Kasumi-1 (cell line): ENCODE measurements around the gene ATXN7L1.
A peak's percentile ranks its signal among the peaks of the same experiment; 100 is the strongest.

Source experiments
- DNase-seq, 2 experiments: peaks; one replicate each; lab custom pipeline; 2025; lab: John Stamatoyannopoulos, UW

Gene ATXN7L1

GRCh38 chr7:105778956-105779355 lies 97.4 kb downstream of the ATXN7L1 start:
- no peak for DNase-seq

GRCh38 chr7:105776986-105777910 lies 99.2 kb downstream of the ATXN7L1 start:
- no peak for DNase-seq

DNA sequence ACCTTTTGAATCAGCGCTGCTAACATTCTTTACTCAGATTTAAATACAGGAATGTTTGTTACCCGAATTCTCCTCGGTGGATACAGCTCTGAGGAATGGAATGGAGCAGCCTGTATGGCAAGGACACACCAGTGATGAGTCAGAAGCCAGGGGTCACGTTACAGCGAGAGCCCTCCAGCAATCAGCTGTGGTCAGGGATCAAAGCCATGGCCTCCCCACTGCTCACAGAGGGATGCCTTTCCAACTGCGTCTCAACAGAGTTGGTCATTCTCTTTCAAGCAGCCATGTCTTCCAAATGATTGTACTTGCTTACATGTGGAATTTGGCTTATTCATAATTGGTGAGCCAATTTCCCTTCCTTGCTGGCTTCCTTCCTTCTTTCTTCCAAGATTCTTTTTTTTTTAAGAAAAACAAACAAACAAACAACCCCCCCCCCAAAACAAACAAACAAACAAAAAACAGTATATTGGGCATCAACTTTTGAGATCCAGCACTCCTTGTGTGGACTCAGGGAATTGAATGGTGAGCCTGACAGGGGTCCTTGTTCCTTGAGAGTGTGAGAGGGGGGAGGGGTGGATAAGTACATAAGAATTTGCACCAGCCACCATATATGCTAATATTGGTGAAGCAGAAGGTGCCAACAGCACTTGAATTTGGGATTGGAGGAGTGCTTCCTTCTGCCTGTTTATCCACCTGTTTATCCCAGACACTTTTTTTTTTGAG lies 100.2 kb downstream of the ATXN7L1 start:
- no peak for DNase-seq

DNA sequence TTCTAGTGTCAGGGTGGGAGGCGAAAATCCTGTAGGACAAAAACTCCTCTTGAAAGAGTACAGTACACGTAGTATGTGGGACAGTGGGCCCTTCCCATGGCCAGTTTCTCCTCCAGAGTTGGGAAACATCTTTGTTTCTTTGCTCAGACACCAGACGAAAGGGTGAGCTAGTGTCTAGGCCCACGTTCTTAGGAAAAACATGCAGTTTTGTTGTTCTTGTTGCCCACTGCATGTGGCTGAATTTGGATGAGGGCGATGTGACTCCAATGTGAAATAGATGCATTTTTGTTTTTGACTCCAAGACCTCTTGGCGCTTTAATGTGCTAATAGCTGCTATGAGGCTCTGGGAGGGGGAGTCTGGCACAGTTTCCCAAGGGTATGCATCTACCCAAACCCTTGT lies 100.8 kb downstream of the ATXN7L1 start:
- DNase-seq: no peak

DNA sequence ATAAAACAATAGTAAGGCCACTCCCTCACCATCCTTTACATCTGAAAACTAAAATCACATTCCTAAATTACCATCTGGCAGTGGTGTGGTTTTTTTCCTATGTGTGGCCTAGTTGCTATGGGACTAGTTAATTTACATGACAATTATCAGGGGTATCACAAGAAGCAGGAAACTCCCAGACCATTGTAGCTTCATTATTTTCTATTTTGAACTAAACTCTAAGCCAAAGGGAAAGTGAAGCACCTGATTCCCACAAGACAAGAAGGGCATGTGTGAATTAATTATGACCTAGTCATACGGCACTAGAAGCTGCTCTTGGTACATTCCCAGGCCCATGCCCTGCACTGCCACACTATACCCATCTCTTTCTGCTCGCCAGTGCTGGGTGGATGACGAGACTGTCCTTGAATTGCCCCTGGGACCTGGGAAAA lies 103.4 kb downstream of the ATXN7L1 start:
- no peak for DNase-seq

DNA sequence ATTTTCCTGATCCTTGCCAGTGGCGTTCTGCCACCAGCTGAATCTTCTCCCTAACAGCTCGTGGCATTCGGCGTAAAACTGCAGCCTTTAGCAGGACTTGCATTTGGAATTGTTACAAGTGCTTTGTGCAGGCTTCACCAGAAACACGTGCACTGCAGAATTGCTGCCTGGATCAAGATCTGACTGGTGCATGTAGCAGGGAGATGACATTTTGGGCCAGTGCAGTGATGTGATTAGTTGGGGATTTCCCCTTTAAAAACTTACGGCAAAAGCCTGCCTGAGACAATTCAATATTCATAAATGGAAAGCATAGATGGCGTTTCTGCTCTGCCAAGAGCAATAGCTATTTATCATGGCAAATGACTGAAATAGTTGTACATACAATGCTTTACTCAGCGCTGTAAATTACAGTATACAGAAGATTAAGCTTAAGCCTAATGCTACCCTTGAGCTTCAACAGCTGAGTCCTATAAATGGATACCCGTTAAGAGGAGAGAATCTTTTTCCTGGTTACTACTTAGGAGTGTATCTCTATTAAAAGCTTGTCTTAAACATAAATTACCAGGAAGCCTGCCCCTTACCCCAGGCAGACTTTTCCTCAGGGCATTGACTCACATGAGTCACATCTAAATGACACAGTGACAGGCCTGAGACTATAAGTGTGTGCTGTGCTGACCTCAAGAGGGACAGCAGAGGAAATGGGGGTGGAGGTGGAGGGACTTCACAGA lies 106.3 kb downstream of the ATXN7L1 start:
- DNase-seq: no peak

GRCh38 chr7:105768898-105769507 lies 107.4 kb downstream of the ATXN7L1 start:
- DNase-seq: no peak

DNA sequence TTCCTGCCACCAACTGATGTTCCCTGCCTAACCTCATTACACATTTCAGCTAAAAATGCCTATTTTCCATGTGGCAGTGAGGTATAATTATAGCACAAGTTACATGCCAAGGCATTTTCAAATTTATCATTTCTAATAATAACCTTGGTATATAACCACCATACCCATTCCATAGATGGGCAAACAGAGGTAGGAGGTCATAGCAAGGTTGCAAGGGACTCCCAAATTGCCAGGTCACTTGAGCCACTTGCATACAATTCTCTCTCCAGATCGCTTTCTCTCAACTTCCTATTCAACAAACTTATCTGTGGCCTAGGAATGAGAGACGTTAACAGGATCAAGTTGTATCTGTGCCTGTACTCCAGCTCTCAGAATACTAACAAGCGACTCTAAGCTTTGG lies 108.3 kb downstream of the ATXN7L1 start:
- DNase-seq: no peak

DNA sequence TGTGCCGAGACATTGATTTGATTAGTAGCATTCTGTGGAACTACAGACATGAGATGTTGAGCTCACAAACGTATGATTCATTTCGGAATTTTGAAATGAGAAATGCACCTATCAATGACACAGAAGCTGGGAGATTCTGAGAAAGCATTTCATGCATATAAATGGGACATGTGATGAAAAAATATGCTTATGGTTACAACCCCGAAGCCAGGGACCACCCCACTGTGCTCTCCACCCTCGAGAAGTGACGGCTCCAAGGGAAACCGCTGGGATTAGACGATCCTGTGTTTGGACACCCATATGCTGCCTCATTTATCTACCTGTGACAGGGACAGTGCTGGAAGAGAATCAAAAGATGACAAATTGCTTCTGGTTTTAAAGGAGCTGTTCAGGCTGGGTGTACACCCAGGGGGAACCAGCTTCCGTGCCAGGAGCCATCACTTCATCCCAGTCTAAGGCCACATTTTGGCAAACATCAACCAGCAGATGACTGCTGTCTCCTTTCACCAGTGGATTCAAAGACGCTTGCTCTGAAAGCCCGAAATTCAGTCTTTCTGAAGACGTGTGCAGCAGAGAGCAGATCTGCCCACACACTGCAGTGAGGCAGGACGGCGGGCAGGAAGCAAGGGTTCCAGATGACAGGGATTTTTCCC lies 109.9 kb downstream of the ATXN7L1 start:
- DNase-seq: no peak

DNA sequence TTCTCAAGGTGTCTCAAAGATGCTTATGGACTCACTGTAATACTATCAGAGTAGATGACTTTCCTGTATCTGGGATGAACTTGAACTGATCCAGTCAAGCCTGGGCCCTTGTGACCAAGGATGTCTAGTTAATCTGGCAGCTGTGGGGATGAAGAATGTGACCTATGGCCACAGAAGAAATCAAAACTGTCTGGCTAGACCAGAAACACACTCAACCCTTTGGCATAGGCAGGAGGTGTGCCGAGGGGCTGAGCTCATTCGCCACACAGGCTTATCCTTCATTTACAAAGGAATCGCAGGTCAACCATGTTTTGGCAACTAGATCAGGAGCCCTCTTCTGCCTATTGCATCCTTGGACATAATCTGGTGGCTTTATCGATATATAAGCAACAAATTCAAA lies 110.6 kb downstream of the ATXN7L1 start:
- no peak for DNase-seq

- no peak for DNase-seq
Measured at GRCh38 chr7:105764506-105764905, 111.9 kb downstream of the ATXN7L1 start.

DNA sequence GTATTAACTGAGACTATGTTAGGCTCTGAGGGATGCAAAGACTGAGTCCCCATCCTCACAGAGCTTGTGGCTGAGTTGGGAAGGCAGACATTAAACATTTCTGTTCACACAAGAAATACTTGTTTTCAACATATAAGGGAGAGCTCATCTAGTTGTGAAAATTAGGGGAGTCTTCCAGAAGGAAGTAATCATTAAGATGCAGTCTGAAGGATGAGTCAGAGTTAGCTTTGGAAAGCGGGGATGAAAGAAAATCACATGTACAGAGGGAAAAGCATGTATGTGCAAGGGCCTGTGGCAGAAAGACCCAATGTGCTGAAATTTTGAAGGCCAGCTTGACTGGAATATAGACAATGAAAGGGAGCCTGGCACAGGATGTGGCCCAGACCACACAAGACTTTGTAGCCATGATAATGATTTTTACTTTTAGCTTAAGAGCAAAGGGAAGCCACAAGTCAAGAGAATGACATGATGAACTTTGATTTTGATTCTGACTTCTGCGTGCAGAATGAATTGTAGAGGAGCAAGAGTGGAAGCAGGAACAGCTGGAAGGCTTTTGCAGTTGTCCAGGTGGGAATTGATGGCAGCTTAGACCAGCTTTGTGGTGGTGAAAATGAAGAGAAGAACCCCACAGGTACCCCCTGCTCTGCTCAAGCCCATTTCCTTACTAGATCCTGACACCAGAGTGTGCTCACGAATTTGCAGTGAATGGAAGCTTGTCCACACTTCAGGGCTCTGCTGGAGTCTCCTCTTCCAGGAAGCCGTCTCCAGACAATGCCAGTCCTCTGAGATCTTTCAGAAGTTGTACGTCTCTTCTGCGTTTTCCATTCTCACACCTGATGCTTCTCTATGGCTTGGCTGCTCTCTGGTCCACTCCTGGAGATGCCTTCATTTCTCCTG lies 115.6 kb downstream of the ATXN7L1 start:
- no peak for DNase-seq

DNA sequence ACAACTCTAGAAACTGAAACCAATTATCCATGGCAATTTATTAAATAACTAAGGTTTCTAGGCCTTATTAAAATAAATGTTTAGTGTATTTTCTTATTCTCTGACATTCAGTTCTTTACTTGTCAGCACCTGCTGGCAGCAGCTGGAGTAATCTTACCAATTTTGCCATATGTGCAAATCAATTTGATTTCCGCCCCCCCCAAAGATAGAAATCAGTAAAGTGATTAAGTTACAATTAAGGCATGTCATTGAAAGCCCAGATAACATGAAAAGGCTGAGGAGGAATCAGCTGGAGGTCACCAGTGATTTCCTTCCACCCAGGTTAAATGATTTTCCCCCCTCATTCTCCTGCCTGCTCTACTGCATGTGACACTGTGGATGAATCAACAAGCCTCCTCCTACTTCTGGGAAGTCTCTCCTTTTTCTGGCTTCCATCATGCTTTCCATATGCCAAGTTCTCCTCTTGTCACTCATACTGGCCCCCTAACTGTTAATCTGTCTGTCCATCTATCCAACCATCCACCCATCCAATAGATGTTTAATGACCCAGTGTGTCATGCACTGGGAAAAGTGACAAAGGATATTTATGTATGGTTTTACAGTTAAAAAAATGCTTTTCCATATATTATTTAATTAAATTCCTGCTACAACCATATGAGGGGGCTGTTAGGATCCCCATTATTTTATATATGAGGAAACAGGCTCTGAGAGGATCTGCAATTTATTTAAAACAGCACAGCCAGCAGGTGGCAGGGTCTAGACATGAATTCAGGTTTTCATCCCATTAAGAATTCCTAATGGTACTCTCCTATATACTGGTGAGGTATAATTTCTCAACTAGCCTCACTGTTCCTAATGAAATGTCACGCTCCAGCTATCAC lies 116.5 kb downstream of the ATXN7L1 start:
- DNase-seq: peak; percentile 30 to 54

DNA sequence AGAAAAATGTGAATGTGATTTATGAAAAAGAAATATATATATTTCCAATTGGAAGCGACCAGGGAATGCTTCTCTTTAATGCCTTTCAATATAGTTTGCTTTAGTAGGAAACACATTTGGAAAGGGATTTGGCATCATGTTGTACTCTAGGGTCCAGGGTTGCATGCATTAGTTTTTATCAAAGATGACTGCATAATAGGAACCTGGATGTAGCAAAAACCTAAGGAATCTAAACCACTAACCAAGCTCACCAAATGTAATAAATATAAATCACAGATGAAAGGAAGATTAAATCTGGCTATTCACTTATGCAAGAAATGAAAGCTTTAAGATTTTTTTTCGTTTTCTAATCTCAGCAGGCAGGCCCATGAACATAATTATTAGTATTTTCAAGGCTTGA lies 120.0 kb downstream of the ATXN7L1 start:
- no peak for DNase-seq

DNA sequence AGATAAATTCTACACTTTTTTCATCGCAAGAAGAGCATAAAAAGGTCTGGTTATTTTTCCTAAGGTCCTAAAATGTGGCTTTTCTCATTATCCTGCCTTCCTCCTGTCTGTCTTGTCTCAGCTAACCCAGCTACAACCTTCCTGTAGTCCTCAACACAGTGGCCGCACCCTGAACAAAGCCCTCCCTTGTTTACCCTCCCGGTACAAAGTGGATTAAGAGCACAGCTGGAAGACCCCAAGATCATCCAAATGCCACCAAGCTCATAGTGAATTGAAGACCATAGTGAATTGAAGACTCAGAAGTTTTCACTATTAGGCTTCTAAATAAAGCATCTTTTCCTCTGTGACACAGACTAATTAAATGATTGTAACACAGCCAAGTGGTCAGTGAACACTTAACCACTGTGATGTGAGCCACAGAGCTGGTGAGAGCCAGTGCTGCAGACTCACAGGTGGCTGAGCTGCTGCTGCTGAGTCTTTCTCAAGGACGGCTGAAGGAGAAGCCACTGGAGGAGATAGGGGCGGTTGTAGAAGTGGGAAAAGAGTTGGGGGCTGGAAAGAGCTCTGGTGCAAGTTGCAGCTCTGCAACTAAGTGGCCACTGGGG lies 123.6 kb downstream of the ATXN7L1 start:
- DNase-seq: no peak

GRCh38 chr7:105751054-105751453 lies 125.3 kb downstream of the ATXN7L1 start:
- DNase-seq: no peak

DNA sequence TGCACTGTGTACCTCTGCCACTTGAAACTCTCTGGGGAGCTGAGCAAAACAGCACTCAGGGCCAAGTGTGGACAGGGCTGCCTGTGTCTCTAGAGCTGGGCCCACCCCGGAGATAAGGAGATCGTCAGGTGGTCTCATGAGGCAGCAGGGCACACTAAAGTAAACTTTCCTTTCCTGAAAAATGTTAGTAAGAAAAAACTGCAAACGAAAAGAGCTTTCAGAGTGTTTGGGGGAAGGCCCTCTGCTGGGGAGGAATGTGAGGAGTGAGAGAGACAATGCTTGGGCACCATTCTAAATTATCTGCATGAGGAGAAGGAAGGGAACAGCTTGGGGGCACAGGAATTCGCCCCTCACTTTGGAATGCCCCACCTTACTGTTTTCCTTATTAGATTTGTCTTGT lies 127.7 kb downstream of the ATXN7L1 start:
- no peak for DNase-seq

- no peak for DNase-seq
Measured at GRCh38 chr7:105745681-105746330, 130.6 kb downstream of the ATXN7L1 start.

DNA sequence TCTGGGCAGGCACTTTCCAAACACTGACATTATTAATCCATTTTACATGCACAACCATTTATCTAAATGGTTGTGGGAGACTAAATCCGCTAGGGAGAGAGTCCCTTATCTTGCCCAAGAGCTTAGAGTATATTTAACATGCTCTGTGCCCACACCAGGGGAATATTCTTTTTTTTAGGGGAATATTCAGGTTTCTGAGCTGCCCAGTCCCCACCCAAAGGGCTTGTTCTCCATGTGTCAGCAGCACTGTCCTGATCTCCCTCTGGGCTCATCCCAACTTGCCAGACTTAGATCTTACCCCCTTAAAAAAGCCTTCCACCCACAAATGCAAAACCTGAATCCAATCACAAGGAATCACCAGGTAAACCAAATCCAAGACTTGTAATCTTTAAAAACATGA lies 132.1 kb downstream of the ATXN7L1 start:
- no peak for DNase-seq
